ENCODE results near the gene APRT.
"Not testable (repeated sequence)": the region's sequence is repeated elsewhere in the genome, so short reads cannot be mapped to it uniquely, and the experiment has no call there.

Gene APRT

GRCh38 chr16:88823646-88824045 lies 11.9 kb upstream of the APRT start:
- not testable (repeated sequence) for DNase-seq (ENCODE audit: low read depth in 2 of 3, low spot score in 1 of 3)

DNA sequence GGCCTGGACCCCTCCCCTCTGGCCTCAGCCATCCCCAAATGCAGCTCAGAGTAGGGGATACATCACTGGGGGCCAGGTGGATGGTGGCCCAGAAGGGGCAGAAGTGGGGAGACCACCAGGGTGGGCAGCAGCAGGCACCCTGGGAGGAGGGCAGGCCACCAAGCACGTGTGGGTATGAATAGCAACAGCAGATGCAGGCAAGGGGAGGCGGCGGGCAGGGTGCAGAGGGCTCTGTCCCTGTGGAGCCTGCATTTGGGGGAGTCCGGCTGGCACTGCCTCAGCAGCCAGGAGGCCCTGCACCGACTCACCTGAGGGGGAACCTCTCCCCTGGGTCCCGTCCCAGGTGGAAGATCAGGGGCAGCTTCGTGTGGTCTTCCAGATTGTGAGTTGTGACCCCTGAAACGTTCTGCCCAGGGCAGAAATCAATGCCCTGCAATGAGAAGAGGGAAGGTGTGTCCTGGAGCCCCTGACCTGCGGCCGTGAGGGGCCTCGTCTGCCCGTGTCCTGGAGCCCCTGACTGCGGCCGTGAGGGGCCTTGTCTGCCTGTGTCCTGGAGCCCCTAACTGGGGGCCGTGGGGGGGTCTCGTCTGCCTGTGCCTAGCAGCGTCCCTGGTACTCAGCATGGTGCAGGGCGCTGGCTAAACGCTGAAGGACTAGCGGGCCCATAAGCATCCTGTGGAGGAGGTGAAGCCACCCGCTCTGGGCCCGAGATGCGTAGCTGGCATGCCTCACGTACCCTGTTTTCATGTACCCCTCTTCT lies 10.7 kb upstream of the APRT start:
- DNase-seq (ENCODE audit: low read depth in 2 of 3, low spot score in 1 of 3) = no peak

DNA sequence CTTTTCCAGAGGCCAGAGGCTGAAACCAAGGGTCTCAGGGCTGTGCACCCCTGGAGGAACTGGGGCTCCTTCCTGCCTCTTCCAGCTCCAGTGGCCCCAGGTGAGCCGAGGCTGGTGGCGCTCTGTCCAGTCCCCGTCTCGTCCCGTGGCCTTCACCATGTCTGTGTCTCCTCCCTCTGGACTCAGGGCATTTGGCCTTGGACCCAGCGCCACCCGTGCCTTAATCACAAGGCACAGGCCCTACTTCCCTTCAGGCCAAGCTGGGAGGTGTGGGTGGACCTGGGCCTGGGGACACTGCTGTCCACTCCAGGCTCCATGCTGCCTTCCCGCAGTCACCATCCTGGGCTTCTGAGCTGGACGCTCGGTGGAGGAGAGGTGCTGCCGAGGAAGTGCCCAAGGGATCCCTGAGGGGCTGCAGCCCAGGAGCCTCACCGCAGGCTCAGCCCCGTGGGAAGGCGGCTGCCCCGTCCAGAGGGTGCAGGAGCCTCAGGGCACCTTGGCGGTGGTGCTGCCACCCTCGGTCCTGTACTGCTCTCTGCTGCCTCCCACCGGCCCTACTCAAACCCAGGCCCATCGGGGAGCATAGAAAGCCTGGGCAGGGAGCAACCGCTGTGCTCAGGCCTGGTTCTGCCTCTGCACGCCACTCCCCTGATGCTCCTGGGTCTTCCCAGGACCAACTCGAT lies 9.6 kb upstream of the APRT start:
- DNase-seq (ENCODE audit: low read depth in 2 of 3, low spot score in 1 of 3) = no peak

DNA sequence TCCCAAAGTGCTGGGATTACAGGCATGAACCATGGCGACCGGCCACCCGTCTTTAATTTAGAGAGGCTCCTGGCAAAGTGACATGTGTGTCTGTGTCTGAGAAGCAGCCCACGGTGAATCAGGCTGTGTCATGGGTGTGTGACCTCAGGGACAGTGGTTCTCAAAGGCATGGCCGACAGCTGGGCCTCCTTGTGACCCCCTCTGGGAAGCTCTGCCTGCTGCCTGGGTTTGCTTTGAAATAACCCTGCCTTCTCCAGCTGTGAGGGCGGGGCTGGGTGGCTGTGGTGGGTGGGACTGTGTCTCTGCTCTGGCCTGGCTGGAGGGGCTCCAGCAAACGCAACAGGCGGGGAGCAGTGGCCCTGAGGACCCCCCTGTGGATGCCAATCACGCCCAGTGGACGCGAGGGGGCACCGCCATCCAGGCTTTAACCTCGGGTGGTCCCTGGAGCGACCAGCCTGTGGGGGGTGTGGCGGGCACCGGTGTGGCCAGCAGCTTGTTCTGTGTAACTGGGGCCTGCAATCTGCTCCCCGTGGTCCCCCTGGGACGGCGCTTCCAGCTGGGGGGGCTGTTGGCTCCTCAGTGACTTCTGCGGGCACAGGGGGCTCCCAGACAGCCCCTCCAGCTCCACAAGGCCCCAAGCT lies 8.8 kb upstream of the APRT start:
- DNase-seq (ENCODE audit: low read depth in 2 of 3, low spot score in 1 of 3) = no peak

DNA sequence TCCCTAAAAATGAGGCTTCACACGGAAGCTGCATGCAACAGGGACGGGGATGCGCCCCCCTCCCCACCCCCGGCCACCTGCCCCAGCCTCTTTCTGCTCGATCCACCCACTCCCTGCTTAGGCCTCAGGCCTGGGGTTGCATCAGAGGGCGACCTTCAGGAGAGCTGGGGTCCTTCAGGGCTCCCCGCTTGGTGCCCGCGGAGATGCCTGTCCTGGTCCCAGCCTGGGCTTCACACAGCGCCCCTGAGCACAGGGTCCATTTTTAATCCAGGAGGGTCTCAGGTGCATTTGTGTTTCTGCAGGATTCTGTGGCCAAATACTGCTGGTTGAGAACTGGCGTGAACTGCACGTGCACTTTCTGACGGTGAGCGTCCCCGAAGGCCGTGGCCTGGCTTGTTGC lies 7.4 kb upstream of the APRT start:
- DNase-seq (ENCODE audit: low read depth in 2 of 3, low spot score in 1 of 3) = no peak

DNA sequence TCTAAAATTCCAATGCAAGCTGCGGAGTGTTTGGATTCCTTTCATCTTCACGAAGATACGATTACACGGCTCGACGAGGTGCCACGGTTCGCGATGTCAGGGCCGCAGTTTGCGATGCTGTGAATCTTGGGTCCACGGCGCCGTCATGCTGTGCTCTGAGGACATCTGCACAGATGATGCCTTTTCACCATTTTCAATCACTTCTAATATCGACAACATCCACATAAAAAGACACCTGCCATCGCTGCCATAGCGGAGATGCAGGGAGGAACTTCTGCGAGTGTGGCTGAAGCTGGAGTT lies 6.8 kb upstream of the APRT start:
- no peak for DNase-seq (ENCODE audit: low read depth in 2 of 3, low spot score in 1 of 3)

GRCh38 chr16:88817785-88818574 lies 6.3 kb upstream of the APRT start:
- DNase-seq (ENCODE audit: low read depth in 2 of 3, low spot score in 1 of 3) = no peak

- no peak for DNase-seq (ENCODE audit: low read depth in 2 of 3, low spot score in 1 of 3)
Observed at GRCh38 chr16:88816736-88817535, 5.2 kb upstream of the APRT start.

DNA sequence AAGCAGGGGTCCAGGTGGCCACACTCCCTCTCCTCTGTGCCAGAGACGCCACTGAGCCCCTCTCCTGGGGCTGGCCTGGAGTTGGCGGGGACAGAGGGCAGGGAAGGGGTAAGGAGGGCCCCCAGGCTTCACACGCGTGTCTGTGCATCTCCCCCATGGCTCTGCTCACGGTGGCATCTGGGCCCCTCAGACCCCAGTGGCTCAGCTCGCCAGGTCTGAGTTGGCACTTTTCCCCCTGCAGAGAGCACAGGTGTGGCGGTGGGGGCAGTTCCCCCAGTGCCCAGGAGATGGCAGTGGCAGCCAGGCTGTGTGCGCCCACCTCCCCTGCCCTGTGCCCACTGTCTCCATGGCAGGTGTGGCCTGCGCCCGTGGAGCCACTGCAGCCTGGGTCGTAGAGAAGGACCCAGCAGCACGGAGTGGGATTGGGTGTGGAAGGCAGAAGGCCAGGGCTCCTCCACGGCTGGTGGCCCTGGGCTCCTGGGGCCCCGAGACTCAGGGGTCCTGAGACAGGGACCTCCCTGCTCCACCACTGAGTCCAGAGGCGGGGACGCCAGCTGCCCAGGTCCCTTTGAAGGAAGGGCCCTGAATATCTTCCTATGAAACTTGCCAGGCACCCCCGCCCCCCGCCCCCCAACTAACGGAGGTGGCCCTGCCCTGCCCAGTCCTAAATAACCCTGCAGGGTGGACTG lies 4.3 kb upstream of the APRT start:
- no peak for DNase-seq (ENCODE audit: low read depth in 2 of 3, low spot score in 1 of 3)

GRCh38 chr16:88815227-88815626 lies 3.5 kb upstream of the APRT start:
- DNase-seq (ENCODE audit: low read depth in 2 of 3, low spot score in 1 of 3) = no peak

DNA sequence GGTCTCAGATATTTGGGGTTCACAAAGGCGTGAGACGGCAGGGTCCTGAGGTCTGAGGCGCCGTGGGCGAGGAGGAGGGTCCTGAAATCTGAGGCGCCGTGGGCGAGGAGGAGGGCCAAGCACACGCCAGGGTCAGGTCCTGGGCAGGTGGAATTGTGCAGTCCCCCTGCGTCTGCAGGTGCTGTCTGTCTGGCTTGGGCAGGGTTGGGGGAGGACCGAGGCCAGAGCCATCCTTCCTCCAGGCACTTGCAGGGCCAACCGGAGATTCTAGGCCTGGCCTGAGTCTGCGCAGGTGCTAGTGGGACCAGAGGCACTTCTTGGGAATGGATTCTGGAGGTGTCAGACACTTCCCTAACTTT lies 2.4 kb upstream of the APRT start:
- DNase-seq (ENCODE audit: low read depth in 2 of 3, low spot score in 1 of 3) = no peak

DNA sequence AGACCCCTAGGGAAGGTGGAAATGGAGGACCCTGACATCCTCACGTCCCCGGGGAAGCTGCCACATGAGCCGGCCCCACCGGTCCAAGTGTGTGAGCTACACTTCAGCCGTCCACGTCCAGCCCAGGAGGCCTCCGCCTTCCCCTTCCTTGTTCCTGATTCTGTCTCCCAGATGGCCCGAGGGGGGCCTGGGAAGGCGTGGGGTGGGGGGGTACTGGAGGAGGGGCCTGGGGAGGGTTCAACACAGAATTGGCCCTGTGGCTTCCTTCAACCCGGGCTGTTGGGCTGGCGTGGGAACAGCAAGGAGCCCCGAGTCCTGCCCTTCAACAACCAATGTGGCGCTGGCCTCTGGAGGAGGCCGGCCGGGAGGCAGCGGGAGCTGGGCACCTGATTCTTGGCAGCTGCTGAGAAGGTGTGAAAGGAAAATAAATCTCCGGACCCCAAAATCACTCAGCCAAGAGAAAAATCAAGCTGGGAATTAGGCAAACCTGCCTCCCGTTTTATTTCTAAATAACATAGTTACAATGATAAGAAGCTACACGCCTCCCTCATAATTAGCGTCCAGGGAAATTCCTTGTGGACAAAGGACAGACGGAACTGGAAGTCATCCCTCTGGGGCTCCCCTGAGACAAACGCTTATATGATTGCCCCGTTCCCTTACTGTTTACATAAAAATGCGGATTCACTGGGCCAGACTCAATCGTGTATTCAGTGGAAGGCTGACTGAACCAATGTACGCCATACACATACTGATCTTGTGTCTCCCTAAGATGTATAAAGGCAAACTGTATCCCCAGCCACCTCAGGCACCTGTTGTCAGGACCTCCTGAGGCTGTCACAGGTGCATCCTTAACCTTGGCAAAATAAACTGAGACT lies 1.8 kb upstream of the APRT start:
- no peak for DNase-seq (ENCODE audit: low read depth in 2 of 3, low spot score in 1 of 3)

GRCh38 chr16:88812513-88813268 lies 963 bp upstream of the APRT start:
- no peak for DNase-seq (ENCODE audit: low read depth in 2 of 3, low spot score in 1 of 3)

DNA sequence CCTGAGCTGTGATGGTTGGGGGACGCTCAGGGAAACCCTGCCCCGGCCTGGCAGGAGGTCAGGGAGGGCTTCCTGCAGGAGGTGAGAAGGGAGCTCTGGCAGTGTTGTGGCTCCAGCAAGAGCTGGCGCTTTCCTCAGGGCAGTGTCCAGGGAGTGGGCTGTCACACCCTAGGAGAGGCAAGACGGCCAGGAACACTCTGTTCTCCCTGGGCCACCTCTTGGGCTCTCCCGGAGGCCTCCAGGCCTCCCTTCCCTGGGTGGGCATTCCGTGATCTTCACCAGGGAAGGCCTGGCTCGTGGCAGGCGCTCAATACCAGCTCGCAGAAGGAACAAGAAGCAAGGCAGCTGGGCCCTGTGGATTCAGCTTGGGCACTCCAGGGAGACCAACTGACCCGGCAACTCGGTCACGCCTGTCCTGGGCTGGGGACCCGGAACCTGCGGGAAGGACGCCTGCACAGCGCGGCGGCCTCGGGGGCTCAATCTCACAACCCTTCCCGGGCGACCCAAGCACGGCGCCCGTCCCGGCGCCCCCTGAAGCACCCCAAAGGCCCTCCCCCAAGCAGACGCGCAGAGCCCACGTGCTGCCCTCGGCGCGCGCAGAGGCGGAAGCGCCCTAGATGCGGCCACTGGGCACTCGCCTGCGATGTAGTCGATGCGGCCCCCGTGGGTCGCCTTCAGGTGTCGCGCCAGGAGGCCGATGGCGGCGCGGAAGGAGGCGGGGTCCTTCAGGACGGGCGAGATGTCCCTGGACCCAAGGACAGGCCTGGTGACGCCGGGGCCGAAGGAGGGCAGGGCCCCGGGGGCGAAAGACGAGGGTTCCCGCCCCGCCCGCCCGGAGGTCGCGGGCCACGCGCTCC lies 588 bp downstream of the APRT start:
- DNase-seq (ENCODE audit: low read depth in 2 of 3, low spot score in 1 of 3) = peak in 1 of 3 donors; percentile 52

DNA sequence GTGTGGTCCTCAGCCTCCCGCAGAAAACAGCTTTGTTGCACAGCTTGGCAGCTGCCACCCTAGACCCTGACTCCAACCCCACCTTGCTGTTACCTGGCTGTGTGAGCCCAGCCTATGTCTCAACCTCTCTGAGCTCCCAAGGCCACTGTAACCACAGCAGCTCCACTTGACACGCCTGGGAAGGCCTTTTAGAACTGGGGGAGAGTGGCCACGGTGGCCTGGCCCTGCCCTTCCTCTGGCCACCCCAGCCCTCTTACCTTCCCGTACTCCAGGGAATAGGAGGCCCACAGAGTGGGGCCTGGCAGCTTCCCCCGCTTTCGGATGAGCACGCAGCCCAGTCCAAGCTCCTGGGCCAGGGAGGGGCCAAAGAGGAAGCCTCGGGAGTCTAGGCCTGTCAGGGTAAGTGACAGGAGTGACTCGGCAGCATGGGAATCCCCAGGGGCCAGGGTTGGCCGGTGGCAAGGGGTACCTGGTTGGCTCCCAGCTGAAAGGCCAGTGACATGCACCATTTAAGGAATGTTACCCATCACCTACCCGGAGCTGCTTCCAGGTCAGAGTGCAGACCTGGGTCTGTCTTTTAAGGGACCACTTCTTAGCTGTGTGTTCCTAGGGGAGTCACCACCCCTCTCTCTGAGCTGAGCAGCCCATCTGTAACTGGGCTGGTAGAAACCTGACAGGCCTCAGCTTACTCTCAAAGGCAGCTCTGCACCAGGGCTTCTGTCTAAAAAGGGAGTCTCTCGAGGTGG lies 1.4 kb downstream of the APRT start:
- DNase-seq (ENCODE audit: low read depth in 2 of 3, low spot score in 1 of 3) = peak in 1 of 3 donors; percentile 49

- DNase-seq (ENCODE audit: low read depth in 2 of 3, low spot score in 1 of 3) = no peak
Observed at GRCh38 chr16:88809676-88810165, 2.0 kb downstream of the APRT start.

All from stimulated activated CD4-positive, alpha-beta T cell treated with anti-CD3 and anti-CD28 coated beads, Interleukin-12 subunit alpha, Interleukin-12 subunit beta, amount 100 ng/mL, for 48 hours (primary cell).